HG02970 (cell line): Measurements from ENCODE around the gene MTHFD2.
"Not testable (repeated sequence)": the region's sequence is repeated elsewhere in the genome, so short reads cannot be mapped to it uniquely, and the experiment has no call there.

ENCODE experiments used
- ATAC-seq: cut with Tn5 transposase; IDR thresholded peaks from one replicate; pipeline ENCODE4 v1.9.1; 2021; ENCODE audit warnings: mild to moderate bottlenecking, moderate library complexity, moderate number of reproducible peaks; ENCODE audit not compliant: unreplicated experiment, low FRiP score

The MTHFD2 gene

DNA sequence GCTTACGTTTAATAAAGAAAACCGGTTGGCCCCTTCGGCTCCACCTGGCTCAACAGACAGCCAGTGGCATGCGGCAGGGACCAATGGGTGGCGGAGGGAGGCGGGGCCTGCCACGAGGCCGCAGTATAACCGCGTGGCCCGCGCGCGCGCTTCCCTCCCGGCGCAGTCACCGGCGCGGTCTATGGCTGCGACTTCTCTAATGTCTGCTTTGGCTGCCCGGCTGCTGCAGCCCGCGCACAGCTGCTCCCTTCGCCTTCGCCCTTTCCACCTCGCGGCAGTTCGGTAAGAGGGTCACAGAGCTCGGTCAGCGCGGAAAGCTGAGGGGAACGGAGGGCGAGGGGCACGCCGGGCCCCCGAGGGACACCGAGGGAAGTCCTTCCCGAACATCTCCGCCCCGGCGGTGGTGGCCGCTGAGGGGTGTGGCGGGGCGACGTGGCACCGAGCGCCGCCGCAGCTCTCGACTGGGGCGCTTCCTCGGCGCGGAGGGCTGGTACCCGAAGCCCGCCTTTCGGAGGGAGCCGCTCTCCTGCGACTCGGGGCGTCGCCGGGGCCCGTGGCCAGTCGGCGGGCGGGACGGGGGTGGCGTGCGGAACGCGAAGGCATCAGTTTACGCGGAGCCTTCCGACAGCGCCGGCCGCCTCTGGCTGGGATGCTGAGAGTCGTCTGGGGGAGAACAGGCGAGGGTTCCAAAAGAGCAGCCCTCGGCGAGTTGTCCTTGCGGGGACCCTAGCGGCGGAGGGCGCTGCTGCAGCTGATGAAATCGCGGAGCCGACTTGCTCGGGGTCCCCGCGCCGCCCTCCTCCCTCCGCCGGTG, at the start of gene MTHFD2:
Gene MTHFD2 (plus strand): TSS at position 155 of the 814 bp plus-strand sequence. CDS start 27 bp downstream, at position 182.
- ATAC-seq, result peak; percentile 70

GRCh38 chr2:74149247-74149525, 49.2 kb upstream of the MTHFD2 start:
- no peak for ATAC-seq

- no peak for ATAC-seq
These were observed 48.7 kb upstream of the MTHFD2 start for GRCh38 chr2:74149570-74150319.

DNA sequence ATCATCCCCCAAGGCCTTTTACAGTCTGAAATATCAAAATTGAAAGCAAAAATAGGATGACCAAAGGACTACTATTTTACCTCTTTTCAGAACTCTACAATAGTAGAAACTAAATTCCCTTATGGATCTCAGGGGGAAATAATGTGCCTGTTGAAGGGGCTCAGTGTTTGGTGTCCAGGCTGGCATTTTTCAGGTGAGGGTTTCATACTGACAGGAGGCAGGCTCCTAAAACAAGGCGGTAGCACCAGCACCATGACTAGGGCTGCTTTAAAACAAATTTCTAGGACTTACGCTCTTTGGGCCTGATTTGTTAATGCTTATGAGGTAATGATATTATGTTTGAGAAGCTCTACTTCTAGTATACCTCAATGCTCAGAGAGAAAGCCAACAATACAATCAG, 45.5 kb upstream of the MTHFD2 start:
- ATAC-seq, result no peak

- ATAC-seq, result no peak
These were observed 42.6 kb upstream of the MTHFD2 start for GRCh38 chr2:74155830-74156229.

GRCh38 chr2:74162951-74163350, 35.5 kb upstream of the MTHFD2 start:
- ATAC-seq, result no peak

DNA sequence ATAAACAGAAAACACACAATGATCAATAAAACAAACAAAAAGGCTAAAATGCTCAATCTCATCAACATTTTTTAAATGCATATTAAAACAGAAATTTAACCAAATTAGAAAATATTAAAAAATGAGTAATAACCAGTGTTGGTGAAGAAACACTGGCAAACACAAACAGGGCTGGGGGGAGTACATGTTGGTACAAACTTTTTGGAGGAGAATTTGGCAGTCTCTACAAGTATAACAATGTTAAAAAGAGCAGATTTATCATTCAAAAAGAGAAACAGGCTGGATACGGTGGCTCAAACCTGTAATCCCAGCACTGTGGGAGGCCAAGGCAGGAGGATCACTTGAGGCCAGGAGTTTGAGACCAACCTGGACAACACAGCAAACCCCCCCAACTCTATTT, 33.7 kb upstream of the MTHFD2 start:
- no peak for ATAC-seq

DNA sequence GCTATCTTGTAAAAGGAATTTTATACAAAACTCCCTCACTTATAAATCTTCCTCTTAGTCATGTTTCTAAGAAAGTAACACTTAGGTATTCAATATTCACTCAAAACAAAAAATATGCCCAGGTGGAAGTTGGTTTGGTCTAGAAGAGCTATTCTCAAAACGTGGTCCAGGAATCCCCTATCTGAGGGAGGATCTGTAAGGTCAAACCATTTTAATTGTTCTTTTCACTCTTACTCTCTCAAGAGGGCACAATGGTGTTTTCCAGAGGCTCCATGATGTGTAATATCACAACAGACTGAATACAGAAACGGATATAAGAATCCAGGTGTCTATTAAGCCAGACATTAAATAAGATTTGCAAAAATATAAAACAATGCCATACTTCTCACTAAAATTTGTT, 29.7 kb upstream of the MTHFD2 start:
- no peak for ATAC-seq

DNA sequence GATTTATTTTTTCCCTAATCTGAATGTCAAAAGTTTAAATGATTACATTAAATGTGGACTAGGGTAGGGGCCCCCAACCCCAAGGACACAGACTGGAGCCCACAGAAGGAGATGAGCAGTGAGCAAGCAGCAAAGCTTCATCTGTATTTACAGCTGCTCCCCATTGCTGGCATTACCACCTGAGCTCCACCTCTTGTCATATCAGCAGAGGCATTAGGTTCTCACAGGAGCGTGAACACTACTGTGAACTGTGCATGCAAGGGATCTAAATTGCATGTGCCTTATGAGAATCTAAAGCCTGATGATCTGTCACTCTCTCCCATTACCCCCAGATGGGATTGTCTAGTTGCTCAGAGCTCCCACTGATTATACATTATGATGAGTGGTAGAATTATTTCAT, 23.5 kb upstream of the MTHFD2 start:
- ATAC-seq, result no peak

DNA sequence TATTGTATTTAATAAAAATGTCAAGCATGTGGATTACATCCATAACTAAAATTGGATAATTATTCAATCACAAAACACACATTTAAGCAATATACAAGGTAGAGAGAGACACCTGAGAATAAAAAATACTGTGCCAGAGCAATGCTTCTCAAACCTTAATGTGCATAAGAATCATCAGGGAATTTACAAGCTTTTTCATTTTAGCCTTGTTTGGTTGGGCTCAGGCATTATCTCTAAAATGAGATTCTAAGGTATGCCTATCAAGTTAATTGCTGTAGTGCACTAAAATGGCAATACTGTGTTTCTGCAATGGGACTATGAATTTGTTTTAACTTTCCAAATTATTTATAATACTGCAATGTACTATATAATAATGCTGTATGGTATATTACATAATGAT, 20.7 kb upstream of the MTHFD2 start:
- ATAC-seq, result no peak

GRCh38 chr2:74178211-74179062, 20.0 kb upstream of the MTHFD2 start, which contains the start of gene MOB1A:
Gene MOB1A, minus strand, starts transcription at chr2:74178879. Its CDS starts 205 bp downstream, at chr2:74178674.
- peak; percentile 86 for ATAC-seq

GRCh38 chr2:74179063-74179865, 19.2 kb upstream of the MTHFD2 start:
- peak; percentile 0 for ATAC-seq

- no peak for ATAC-seq
These were observed 16.7 kb upstream of the MTHFD2 start for GRCh38 chr2:74181739-74182138.

- no peak for ATAC-seq
These were observed 14.5 kb upstream of the MTHFD2 start for GRCh38 chr2:74183878-74184277.

DNA sequence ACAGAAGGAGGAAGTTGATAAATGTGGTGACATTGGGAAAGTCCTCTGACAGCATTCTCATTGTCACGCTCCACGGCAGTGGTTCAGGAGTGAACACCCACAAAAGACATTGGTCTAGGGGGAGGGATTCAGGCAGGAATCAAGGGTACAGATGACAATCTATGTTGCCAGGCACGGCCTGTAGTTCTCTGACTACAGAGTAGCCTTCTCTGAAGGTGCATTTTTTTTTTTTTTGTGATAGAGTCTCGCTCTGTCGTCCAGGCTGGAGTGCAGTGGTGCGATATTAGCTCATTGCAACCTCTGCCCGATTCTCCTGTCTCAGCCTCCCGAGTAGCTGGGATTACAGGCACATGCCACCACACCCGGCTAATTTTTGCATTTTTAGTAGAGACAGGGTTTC, 12.4 kb upstream of the MTHFD2 start:
- peak; percentile 60 for ATAC-seq

DNA sequence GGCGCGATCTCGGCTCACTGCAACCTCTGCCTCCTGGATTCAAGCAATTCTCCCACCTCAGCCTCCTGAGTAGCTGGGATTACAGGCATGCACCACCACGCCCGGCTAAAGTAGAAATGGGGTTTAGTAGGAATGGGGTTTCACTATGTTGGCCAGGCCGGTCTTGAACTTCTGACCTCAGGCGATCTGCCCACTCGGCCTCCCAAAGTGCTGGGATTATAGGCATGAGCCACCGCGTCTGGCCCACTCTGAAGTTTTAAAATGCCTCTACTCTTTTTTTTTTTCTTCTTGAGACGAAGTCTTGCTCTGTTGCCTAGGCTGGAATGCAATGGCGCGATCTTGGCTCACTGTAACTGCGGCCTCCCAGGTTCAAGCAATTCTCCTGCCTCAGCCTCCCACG, 11.7 kb upstream of the MTHFD2 start:
- ATAC-seq, result not testable (repeated sequence)

DNA sequence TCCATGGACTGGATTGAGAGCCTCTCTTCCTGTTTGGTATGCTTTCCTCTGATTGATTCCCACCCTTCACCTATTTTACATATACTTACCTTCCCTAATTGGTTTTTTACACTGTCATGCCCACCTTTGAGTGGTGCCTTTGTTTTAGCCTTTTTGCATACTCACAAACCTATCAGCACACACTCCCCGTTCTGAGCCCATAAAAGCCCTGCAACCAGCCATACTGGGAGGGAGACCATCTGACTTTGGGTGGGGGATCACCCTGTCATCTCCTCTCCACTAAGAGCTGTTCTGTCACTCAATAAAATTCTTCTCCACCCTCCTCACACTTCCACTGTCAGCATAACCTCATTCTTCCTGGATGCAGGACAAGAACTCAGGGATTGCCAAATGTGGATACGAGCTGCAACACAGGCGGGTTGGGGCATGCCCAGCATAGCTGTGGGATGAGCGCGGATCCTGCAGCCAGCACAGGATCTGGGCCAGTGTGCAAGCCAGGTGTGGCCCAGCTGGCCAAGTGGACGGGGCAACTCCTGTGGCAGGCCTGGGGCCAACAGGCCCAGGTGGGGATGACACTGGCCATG, 10.3 kb upstream of the MTHFD2 start:
- no peak for ATAC-seq

DNA sequence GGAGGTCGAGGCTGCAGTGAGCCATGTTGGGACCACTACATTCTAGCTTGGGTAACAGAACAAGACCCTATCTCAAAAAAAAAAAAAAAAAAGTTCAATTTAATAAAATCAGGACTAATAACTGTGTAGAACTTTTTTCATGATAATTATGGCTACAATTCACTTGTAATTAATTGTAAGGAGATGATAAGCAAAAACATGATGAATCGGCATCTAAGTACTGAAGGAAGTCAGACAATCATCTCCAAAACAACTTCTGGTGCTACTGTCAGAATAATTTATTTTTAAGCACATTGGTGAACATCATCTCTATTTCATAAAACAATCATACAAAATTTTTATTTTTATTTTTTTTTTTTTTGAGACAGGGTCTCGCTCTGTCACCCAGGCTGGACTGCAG, 9.7 kb upstream of the MTHFD2 start:
- ATAC-seq, result no peak

GRCh38 chr2:74191596-74192380, 6.6 kb upstream of the MTHFD2 start:
- no peak for ATAC-seq
